ENCODE data around the gene ATP2A2.

Gene ATP2A2

GRCh38 chr12:110367181-110367864 lies 86.3 kb downstream of the ATP2A2 start:
- ChIA-PET CTCF (no interaction called here), POLR2A (no interaction called here)
- no peak overlapping the region for H3K4me3 ChIP-seq (ENCODE audit: low read depth, low read length)
- TF ChIP-seq CTCF (IDR thresholded peaks at IDR 0.05; ENCODE audit: insufficient read depth, low read length, missing control alignments), result no peak
- DNase-seq (ENCODE audit: low read depth, low spot score), result no peak

- no peak overlapping the region for H3K4me3 ChIP-seq (ENCODE audit: low read depth, low read length)
- ChIA-PET CTCF (no interaction called here), POLR2A (no interaction called here)
- no peak for TF ChIP-seq CTCF (IDR thresholded peaks at IDR 0.05; ENCODE audit: insufficient read depth, low read length, missing control alignments)
- DNase-seq (ENCODE audit: low read depth, low spot score), result no peak
Observed at GRCh38 chr12:110369992-110370391, 88.9 kb downstream of the ATP2A2 start.

GRCh38 chr12:110370732-110371231 lies 89.7 kb downstream of the ATP2A2 start:
- POLR2A ChIA-PET, result interaction anchor here (0.6 kb wide), 1 partner anchor 79 kb away, joined by 3 read pairs; the partner anchor contains the start of gene ARPC3
- CTCF ChIA-PET, result interaction anchor here (0.8 kb wide), 1 partner anchor 12 kb away, joined by 4 read pairs; no protein-coding TSS in a partner anchor
- no peak for DNase-seq (ENCODE audit: low read depth, low spot score)
- H3K4me3 ChIP-seq (ENCODE audit: low read depth, low read length), result no peak overlapping the region
- peak; percentile 12 for TF ChIP-seq CTCF (IDR thresholded peaks at IDR 0.05; ENCODE audit: insufficient read depth, low read length, missing control alignments)

GRCh38 chr12:110371408-110372055 lies 90.5 kb downstream of the ATP2A2 start:
- H3K4me3 ChIP-seq (ENCODE audit: low read depth, low read length), result no peak overlapping the region
- TF ChIP-seq CTCF (IDR thresholded peaks at IDR 0.05; ENCODE audit: insufficient read depth, low read length, missing control alignments), result no peak
- ChIA-PET POLR2A (no interaction called here), CTCF (interaction anchor here (0.7 to 1.5 kb wide), 5 partner anchors 10 to 272 kb away, joined by 3 to 4 read pairs (median 3); no protein-coding TSS in a partner anchor)
- DNase-seq (ENCODE audit: low read depth, low spot score), result no peak

GRCh38 chr12:110372056-110372425 lies 91.0 kb downstream of the ATP2A2 start:
- DNase-seq (ENCODE audit: low read depth, low spot score), result no peak
- POLR2A ChIA-PET, result interaction anchor here (0.7 kb wide), 1 partner anchor 52 kb away, joined by 3 read pairs; no protein-coding TSS in a partner anchor
- H3K4me3 ChIP-seq (ENCODE audit: low read depth, low read length), result no peak overlapping the region
- CTCF ChIA-PET, result interaction anchor here (0.7 to 1.5 kb wide), 4 partner anchors 10 to 272 kb away, joined by 3 to 4 read pairs (median 3); no protein-coding TSS in a partner anchor
- no peak for TF ChIP-seq CTCF (IDR thresholded peaks at IDR 0.05; ENCODE audit: insufficient read depth, low read length, missing control alignments)

GRCh38 chr12:110373025-110373424 lies 92.0 kb downstream of the ATP2A2 start:
- POLR2A ChIA-PET, result no interaction called here
- TF ChIP-seq CTCF (IDR thresholded peaks at IDR 0.05; ENCODE audit: insufficient read depth, low read length, missing control alignments), result no peak
- CTCF ChIA-PET, result interaction anchor here (0.9 to 1.5 kb wide), 2 partner anchors 15 to 32 kb away, joined by 3 read pairs; no protein-coding TSS in a partner anchor
- no peak overlapping the region for H3K4me3 ChIP-seq (ENCODE audit: low read depth, low read length)
- DNase-seq (ENCODE audit: low read depth, low spot score), result no peak

Measured in AG04449 (cell line).